NCI-H146 (cell line): ENCODE data around the gene AOX1.
"Not testable (repeated sequence)": the region's sequence is repeated elsewhere in the genome, so short reads cannot be mapped to it uniquely, and the experiment has no call there.

ENCODE experiments used
- DNase-seq: peaks from one replicate; lab custom pipeline; 2025; lab: John Stamatoyannopoulos, UW

Gene AOX1

DNA sequence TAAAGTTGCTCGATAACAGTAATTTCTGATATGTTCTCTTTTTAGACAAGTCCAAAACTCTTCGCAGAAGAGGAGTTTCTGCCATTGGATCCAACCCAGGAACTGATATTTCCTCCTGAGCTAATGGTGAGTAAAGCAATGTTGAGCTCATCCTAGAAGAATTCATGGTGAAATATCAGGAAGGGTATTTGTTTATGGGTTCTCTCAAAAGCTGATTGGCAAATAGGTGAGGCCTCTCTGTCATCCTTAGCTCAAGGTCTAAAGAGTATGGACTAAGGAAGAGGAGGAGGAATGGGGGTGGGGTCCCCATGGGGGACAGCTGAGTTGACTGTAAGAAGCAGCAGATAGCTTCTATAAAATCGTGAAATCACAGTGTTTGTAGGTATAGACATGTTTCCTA is 18.2 kb downstream of the AOX1 start:
- no peak for DNase-seq

DNA sequence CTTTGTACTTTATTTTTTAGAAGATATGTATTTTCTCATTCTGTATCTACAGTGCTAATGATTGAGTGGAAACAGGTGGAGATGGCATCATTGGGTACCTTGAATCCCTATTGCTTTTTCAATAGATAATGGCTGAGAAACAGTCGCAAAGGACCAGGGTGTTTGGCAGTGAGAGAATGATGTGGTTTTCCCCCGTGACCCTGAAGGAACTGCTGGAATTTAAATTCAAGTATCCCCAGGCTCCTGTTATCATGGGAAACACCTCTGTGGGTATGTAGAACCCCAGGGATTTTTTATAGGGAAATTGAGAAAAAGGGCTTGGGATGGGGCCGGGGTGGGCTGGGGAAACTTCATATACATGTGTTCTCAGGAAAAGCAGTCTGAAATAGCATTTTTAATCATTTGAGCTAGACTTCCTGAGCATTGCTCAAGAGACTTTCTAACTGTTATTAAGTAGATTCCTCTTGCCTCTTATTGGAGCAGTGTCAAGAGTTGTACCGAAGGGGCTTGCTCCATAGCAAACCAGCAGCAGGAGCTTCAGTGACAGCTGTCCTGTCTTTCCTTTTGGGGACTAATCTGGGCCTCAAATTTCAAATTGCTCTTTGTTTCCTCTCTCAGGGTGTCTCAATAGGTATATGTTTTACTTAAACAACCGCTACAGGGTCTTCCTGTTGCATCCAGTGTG is 18.9 kb downstream of the AOX1 start:
- DNase-seq: no peak

DNA sequence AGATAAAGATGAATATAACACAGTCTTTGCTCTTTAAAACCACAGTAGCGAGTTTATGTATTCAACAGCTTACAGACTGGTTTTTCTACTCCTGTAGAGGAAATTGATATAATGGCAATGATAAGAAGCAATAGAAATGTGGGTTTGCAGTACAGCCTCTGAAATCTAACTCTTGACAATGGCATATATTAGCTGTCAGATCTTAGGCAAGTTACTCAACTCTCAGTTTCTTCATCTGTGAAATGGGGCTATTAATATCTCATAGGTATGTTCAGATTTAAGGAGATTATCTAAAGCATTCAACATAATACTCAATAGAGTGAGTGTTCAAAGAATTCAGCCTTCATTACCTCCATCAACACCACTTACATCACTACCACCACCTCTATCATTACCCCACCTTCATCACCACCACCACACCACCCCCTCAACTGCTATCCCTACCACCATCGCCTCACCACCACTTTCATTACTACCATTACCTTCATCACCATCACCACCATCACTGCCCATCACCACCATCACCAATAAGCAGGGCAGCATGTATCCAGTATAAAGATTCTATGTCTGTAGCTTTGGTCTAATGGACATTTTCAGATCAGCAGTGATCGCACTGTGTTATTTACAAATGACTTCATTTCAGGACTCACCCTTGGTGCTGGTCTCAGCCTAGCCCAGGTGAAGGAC is 22.7 kb downstream of the AOX1 start:
- DNase-seq: no peak

DNA sequence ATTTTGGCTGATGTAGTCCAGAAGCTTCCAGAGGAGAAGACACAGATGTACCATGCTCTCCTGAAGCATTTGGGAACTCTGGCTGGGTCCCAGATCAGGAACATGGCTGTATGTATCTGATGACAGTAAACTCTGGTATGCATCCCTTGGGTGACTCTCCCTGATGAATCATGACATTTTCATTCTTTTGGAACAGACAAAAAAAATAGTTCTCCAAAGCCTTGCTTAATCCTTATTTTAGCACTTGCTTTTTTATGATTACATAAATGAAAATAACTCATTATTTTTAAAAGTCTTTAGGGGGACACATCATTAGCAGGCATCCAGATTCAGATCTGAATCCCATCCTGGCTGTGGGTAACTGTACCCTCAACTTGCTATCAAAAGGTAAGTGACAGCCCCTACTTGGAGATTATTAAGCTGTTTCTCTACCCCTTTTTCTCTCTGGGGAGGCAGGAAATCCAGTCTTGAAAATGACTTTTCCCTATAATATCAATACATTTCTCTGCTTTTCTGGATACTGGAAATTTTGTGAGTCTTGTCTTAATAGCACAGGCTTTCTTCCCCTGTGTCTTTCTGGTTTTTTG is 23.3 kb downstream of the AOX1 start:
- no peak for DNase-seq

DNA sequence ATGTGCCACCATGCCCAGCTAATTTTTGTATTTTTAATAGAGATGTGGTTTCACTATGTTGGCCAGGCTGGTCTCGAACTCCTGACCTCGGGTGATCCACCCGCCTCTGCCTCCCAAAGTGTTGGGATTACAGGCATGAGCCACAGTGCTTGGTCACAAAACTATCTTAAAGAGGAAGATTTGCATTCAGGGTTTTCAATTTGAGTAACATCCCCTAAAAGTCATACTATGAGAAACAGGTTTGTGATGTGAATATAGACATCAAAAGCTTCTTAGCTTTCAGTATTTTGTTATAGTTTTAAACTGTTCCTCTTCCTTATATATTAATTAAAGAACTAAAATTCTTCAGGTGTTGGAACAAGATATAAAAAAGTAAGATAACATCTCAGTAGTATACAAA is 24.4 kb downstream of the AOX1 start:
- DNase-seq: not testable (repeated sequence)

DNA sequence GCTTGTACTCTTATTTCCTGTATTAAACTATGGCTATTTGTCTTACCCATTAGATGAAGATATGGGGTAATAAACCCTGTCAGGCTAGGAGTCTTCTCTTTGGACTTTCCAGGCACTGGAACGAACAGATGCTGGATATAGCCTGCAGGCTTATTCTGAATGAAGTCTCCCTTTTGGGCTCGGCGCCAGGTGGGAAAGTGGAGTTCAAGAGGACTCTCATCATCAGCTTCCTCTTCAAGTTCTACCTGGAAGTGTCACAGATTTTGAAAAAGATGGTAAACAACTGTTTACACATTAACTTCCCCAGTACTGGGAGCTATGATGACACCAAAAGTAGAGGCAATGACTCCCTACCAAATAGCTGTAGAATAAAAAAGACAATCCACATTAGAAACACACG is 27.9 kb downstream of the AOX1 start:
- DNase-seq: no peak

DNA sequence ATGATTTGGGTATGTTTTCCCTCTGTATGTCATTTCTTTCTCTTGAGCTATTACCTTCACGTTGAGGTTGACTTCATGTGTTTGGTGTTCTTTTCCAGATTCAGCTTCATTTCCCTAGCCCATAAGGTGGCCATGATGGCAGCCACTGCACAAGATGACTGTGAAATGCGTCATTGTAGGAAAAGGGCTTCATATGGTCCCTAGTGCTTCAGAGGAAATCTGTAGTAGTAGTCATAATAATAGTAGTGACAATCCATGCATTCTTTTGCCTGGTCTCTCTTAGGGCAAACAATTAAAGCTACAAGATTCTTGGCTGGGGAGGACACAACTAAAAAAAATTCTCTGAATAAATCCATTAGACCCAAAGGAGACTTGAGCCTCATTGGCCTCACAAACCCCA is 28.4 kb downstream of the AOX1 start:
- DNase-seq: no peak

DNA sequence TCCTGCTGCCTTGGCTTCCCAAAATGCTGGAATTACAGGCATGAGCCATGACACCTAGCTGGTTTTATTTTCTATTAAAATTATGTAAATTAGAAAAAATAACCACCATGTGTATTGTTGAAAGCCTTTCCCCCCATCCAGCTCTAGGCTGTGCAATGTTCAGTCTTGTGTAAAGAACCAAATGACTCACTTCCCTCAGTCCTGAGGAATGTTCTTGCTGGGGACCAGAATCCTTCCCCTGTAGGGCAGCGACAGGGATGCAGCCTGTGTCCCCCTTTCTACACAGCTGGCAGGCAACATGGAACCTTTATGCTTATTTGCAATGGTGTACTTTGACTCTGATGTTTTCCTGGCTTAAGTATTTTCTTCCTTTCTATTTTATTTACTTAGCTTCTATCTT is 29.4 kb downstream of the AOX1 start:
- DNase-seq: no peak

DNA sequence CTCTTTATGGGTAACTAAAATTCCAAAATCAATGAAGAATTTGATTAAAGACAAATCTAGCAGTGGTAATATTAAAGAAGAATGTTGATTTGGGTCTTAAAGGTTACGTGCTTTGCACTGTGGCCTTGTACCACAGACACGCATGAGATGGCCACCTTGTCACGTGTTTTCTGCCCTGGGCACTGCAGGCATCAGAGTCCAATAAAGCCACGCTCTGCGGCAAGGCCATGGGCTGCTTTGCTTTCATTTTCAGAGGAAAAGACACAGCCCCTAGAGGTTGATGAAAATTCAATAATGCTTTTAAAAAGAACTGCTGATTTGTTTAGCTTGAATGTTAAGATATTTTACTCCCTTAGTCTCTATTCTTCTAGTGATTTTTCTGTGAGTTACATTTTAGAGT is 30.4 kb downstream of the AOX1 start:
- no peak for DNase-seq

DNA sequence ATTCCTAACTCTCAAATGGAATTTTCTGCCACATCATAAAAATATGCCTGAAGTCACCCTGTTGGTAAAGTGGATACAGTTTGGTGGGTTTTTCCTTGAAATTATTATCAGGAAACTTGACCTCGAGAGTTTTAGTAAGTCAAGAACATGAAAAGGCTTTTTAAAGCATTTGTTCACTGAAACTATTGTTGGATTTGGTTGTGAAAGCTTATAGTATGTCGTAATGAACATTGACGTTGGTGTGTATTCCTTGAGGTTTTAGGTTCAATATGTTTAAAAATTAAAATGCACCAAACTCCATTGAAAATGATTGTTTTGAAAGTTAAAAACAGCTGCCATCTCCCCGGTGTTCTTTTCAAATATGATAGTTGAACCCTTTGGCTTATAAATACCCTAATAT is 30.8 kb downstream of the AOX1 start:
- DNase-seq: no peak

DNA sequence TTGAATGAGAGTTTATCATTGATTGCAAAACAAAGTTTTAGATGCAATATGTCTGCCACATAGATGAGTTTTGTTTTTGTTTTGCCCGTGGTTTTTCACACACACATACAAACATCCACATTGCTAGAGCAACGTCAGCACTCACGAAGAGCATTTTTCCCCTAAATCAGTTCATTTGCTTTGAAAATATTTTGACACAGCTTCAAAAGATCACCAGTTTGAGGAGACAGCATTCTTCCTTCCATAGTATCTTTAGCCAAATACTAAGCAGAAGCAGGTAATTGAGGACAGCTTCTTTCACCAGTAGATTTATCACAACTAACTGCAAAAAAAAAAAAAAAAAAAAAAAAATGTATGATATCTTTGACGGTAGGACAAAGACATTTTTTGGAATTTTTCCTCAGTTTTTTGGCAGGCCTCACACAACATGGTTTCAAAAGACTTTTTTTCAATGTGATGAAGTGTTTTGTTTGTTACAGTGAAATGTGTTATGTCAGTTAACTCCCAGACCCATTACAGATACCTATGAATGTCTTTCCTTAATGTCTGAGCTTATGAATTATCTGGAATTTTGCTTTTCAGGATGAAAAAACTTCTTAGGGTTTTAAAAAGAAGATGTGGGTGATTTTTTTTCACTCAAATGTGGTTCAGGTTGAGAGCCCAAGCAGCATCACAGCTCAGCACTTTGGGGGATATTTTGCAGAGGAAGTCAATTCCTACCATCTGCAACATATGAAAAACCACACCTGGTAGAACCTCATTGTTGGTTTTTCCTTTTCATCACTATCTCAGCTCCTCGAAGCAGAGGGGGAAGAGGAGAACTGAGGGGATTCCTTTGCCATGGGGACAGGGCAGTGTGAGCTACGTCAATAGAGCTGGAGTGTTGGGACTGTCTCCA is 31.6 kb downstream of the AOX1 start:
- DNase-seq: no peak

DNA sequence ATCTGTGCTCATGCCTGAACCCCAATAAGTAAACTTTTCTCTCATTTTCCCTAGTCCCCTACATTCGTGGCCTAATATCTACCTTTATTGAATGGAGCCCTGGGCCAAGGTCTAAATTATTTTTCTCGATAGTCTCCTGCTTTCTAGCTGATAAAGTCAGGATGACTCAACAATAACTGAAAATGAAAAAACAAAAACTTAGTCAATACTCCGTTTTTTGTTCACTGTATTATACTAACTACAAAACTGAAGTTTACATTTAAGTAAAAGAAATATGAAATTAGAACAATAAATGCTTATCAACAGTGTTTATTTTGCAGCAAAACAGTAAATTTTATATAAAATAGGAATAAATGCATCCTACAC is 32.2 kb downstream of the AOX1 start:
- no peak for DNase-seq

DNA sequence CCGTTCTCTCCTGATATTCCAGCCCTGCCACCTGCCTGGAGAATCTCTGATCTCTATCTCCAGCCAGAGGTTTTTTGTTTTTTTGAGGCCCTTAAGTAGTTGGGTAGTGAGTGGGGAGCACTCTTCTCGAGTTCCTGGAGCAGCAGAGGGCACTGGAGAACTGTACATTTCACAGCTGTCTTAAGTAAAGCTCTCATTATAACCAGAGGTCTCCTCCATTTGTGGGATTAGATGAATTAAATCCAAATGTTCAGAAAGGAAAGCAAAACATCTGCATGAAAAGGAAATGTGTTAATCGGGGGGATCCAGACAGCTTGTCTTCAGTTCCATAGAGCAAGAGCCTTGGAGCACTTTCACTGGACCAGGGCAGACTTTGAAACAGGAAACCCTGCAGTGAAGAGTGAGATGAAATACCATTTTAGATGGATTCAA is 32.8 kb downstream of the AOX1 start:
- no peak for DNase-seq

DNA sequence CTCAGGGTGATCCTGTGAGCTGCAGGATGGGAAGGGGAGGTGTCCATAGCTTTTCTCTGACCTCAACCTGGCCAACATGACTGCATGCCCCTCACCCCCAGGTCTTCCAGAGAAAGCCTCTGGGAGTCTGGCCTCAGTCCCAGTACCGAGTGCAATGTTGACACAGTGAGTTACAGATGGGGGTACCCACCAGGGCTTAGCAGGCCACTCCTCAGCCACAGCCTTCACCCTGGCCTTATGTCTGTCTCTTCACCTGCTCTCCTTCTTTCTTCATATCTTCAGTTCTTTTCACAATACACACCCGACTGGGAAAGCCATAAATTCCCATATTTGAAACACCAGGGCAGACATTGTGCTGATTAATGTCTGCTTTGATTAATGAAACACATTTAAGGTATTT is 33.5 kb downstream of the AOX1 start:
- no peak for DNase-seq

DNA sequence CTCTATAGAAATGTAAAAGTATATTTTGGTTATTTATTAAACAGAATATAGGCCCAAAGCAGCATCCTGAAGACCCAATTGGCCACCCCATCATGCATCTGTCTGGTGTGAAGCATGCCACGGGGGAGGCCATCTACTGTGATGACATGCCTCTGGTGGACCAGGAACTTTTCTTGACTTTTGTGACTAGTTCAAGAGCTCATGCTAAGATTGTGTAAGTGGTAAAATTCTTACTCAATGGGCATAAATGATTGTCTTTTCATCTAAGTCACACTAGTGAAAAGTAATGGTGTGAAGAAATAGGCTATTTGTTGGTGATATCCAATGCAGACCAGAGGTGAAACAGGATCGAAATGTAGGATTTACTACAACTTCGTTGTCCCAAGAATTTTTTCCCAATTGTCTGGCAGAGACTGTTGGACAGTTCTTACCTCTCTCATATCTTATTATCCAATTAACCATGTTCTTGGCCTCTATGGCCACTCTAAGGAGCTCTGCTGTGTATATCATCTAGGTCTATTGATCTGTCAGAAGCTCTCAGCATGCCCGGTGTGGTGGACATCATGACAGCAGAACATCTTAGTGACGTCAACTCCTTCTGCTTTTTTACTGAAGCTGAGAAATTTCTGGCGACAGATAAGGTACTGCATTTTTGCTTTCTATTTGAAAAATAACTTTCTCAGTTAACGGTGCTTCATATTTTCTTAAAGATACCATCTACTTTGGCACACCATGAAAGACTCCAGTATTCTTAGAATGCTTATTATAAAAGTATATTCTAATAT is 35.0 kb downstream of the AOX1 start:
- DNase-seq: no peak

DNA sequence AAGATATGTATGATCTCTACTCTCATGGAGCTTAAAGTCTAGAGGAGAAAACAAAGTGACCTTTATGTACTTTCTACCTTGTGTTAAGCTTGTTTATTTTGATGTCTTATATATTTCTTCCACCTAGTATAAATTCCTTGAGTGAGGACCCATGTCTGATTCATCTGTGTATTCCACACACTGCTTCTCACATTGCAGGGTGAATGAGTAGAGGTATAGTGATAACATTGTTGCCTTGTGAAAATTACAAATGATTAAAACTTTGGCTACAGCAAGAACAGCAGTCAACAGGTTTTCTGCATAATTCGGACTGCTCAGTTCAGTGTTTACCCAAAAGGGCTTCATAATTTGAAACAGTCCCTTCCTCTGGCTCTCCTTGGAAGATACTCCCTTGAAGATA is 36.3 kb downstream of the AOX1 start:
- no peak for DNase-seq

DNA sequence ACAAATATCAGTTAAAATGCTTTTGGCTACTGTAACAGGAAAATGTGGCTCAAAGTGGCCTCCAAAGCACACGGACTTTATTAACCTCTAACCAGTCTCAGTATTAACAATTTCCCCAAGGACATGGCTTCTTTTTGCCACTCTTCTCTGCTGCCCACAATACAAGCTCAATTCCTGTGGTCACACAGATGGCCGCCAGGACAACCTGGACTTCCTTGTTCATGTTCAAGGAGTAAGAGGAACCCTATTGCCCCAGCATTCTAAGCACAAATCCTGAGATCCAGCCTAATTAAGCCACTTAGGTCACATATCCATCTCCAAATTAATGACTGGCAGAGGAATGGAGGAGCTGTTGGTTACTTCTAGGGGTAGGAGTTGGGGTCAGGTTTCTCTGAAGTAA is 38.2 kb downstream of the AOX1 start:
- DNase-seq: no peak

DNA sequence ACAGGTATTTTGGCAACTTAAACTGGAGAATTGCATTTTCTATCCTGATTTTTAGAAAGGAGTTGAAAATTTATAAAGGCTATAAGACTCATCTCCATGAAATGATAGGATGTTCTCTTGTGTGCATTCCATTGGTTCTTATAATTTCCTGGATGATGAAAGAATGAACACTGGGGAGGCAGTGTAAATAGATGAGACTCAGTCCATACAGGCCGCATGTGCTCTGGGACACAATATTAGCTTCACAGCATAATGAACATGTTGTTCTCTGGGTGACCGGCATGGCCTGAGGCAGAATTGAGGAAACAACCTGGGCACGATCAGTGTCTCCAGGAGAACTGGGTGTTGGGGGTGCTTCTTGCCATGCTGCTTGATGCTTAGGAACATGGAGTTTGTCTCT is 38.8 kb downstream of the AOX1 start:
- no peak for DNase-seq

DNA sequence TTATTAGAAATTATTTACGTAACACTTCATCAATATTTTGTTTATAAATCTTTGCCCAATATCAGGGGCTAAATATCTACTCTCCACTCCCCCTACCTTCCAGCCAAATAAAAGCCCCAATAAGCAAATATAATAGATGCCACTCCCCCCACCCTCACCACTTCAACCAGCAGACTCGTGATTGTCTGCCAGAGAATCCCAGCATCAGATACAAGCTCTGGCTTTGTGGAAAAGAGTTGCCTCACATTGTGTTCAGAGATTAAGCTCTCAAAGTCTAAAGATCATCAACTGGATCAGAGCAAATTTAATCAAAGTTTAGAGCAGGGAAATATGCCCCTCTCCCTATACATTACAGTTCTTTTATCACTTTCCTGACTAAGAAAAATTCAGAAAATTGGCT is 39.5 kb downstream of the AOX1 start:
- DNase-seq: no peak

DNA sequence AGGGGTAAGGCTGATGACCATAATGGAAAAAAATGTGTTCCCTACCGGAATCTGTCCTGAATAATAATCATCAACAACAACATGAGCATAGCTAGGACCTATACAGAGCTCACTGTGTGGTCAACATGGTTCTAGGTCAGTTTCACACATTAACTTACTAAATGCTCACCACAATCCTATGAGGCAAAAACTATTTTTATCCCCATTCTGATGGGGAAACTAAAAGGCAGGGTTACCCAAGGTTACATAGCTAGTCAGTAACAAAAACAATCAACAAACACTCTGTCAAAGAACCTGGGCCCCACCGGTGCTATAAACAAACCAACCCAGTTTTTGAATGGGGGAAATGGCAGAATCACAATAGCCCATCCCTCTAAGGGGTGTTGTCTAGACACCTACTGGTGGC is 40.1 kb downstream of the AOX1 start:
- DNase-seq: no peak

DNA sequence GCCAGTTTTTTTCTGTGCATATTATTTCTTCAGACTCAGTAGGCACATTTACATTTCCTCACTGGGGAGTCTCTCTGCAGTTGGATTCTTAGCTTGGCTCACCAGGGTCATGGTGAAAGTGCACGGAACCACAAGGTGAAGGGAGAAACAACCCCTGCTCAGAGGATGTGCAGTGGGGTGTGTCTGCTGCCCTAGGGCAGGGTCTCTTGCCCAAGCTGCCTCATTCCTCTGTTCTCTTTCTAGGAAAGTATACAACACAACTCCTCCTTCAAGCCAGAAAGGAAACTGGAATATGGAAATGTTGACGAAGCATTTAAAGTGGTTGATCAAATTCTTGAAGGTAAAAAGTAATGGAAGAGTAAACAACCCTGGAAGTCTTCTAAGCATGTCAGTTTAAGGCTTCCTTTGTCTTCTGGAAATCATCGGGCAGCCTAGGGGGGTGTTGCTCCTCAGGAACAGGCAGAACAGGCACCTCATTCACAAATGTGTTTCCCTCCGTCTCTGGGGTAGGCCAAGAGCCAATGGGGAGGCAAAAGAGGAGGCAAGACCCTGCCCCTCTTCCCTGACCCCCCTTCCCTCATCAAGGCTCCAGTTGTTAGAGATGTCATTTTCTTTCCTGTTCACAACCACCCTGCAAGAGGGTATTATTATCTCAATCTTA is 41.4 kb downstream of the AOX1 start:
- DNase-seq: no peak
